NCI-H146 (cell line): ENCODE results near the gene C20orf144.
"Not testable (repeated sequence)": the region's sequence is repeated elsewhere in the genome, so short reads cannot be mapped to it uniquely, and the experiment has no call there.

Experiments
- DNase-seq: peaks from one replicate; lab custom pipeline; 2025; lab: John Stamatoyannopoulos, UW

Gene C20orf144

GRCh38 chr20:33697129-33697528, 35.0 kb downstream of the C20orf144 start:
- DNase-seq = no peak

- not testable (repeated sequence) for DNase-seq
Measured at GRCh38 chr20:33698966-33699365, 36.8 kb downstream of the C20orf144 start.

GRCh38 chr20:33700696-33701441, 38.7 kb downstream of the C20orf144 start:
- DNase-seq = not testable (repeated sequence)

- DNase-seq = no peak
Measured at GRCh38 chr20:33701629-33702450, 39.7 kb downstream of the C20orf144 start.

GRCh38 chr20:33702861-33703260, 40.7 kb downstream of the C20orf144 start:
- no peak for DNase-seq

- DNase-seq = no peak
Measured at GRCh38 chr20:33703498-33704137, 41.5 kb downstream of the C20orf144 start.

GRCh38 chr20:33704197-33704924, 42.2 kb downstream of the C20orf144 start:
- DNase-seq = no peak

- DNase-seq = no peak
Measured at GRCh38 chr20:33707668-33708067, 45.5 kb downstream of the C20orf144 start.

- no peak for DNase-seq
Measured at GRCh38 chr20:33709398-33709797, 47.3 kb downstream of the C20orf144 start.

GRCh38 chr20:33709905-33710541, 47.9 kb downstream of the C20orf144 start:
- DNase-seq = no peak

- DNase-seq = no peak
Measured at GRCh38 chr20:33710681-33711445, 48.7 kb downstream of the C20orf144 start.

- no peak for DNase-seq
Measured at GRCh38 chr20:33711446-33711738, 49.3 kb downstream of the C20orf144 start.
